BJ (cell line): ENCODE data around the gene PTRHD1. TPM values are rescaled to one million over a fixed set of nuclear protein-coding genes. Genes with fewer than 3 reads are reported as not detected.

Experiments
- CTCF ChIA-PET: fragments of 350-600 bp; formaldehyde crosslinking; extraction: SDS; loops from one replicate; lab custom pipeline; 2021; ENCODE audit warnings: antibody characterized with exemption, inconsistent platforms; lab: Yijun Ruan, JAX
- POLR2A ChIA-PET: fragments of 300-600 bp; sonication (Branson Sonifier 250); formaldehyde crosslinking; extraction: SDS; loops from one replicate; lab custom pipeline; 2021; ENCODE audit warnings: antibody characterized with exemption; lab: Charles Lee
- DNase-seq: peaks from one replicate; pipeline ENCODE4 v3.0.0-alpha.2; 2011; ENCODE audit warnings: low read depth
- H3K27me3 ChIP-seq: 2 replicates; pipeline ENCODE4 v1.6.0; 2011; ENCODE audit warnings: low read length; ENCODE audit not compliant: control insufficient read depth, insufficient read depth
- H3K36me3 ChIP-seq: 2 replicates; pipeline ENCODE4 v1.5.1; 2011; ENCODE audit warnings: low read length; ENCODE audit not compliant: control insufficient read depth, insufficient read depth
- H3K4me3 ChIP-seq: 2 replicates; pipeline ENCODE4 v1.5.1; 2011; ENCODE audit warnings: low read depth, mild to moderate bottlenecking, control low read depth, low read length
- CTCF ChIP-seq: IDR thresholded peaks from 2 replicates; pipeline ENCODE4 v1.5.1; 2011; ENCODE audit warnings: low read depth, mild to moderate bottlenecking, control low read depth, inconsistent platforms, low read length, moderate library complexity; ENCODE audit not compliant: insufficient read depth
- polyA plus RNA-seq: library from polyadenylated mRNA; depleted of rRNA; stranded (reverse); fragments of >200 nt; gene quantifications from 2 replicates; pipeline ENCODE4 v1.2.3, GENCODE V29; 2011

PTRHD1 gene
- polyA plus RNA-seq, 1 experiment: 44.5 TPM

DNA sequence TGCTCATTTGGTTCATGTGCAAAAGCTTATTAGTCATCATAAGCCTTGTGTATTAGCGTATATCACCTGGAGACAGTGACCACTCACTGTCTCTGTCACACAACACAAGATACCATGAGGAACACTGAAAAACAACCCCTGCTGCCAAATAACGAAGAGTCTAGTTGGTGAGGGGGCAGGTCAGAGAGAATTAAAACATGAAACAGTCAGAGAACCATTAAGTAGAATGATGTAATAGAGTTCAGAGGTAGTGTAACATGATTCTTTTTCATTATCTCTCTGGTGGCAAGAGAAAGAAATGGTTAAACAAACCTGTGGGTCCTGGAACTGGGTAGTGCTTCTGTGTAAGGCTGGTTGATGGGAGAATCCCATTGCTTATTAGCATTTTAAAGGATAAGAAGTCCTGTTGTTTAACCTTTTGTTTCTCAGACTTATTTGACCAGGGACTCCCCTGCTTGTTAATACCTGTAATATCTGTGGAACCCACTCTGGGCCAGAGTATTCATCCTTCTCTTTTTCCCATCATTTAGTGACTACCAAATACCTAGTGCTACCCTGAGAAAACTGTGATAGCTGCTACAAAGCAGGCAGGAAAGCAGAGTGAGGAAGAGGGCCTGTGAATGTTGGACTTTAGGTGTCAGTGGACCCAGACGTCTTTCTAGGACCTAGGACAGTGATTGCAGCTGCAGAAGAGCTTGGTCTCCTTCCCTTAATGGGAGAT is 38.0 kb downstream of the PTRHD1 start:
- Histone ChIP-seq H3K4me3 (no peak overlapping the region), H3K36me3 (0 out of 2 replicates have a peak, but pooled peaks cover 1% of the 10 kb centered on the region), H3K27me3 (no peaks in the 10 kb centered on the region)
- DNase-seq: no peak
- no peak for TF ChIP-seq CTCF
- CTCF ChIA-PET: interaction anchor here (0.9 to 1.2 kb wide), 2 partner anchors 9 to 13 kb away, joined by 3 read pairs; no protein-coding TSS in a partner anchor
- POLR2A ChIA-PET: no interaction called here

DNA sequence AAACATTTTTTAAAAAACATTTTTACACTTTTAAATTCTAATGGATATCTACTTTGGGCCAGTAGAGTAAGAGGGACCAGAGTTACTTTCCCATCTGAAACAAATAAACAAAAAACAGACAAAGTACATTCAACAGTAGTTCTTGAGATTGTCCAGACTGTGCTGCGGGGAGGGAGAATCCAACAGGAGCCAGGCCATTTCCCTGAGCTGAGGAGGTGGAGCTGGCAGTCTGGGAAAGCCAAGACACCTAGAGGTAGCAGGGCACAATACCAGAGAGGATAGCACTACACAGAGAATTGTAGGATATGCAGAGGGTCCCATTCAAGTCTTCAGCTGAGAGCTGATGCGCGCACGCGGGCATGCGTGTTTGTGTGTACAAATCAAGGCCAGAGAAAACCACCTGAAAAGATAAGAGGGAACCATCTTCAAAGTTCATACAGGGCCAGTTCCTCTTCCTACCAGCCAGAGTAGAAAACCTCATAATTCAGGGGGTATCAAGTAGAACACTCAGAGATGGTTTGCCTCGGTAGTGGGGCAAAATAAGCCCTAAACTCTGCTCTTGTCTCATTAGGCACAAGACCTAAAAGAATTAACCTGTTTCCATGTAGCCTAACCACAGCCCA is 44.0 kb downstream of the PTRHD1 start:
- CTCF ChIA-PET: no interaction called here
- POLR2A ChIA-PET: no interaction called here
- no peak for DNase-seq
- no peak overlapping the region for H3K4me3 ChIP-seq
- no peaks in the 10 kb centered on the region for H3K36me3 ChIP-seq
- no peaks in the 10 kb centered on the region for H3K27me3 ChIP-seq
- TF ChIP-seq CTCF: no peak

DNA sequence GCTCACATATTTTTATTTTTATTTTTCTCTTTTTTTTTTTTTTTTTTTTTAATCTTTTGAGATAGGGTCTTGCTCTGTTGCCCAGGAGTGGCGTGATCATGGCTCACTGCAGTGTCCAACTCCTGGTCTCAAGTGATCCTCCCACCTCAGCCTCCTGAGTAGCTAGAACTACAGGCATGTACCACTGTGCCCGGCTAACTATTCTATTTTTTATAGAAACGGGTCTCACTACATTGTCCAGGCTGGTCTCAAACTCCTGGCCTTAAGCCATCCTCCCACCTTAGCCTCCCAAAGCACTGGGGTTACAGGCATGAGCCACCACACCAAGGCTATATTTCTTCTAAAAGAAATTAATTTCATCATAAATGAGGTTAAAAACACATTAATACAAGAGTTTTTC is 45.9 kb downstream of the PTRHD1 start:
- Histone ChIP-seq H3K4me3 (no peak overlapping the region), H3K36me3 (no peaks in the 10 kb centered on the region), H3K27me3 (no peaks in the 10 kb centered on the region)
- DNase-seq: no peak
- ChIA-PET POLR2A (no interaction called here), CTCF (no interaction called here)
- TF ChIP-seq CTCF: no peak

- CTCF ChIA-PET: no interaction called here
Observed at GRCh38 chr2:24745825-24746224, 47.4 kb downstream of the PTRHD1 start.

More at GRCh38 chr2:24745825-24746224, 47.4 kb downstream of the PTRHD1 start:
- POLR2A ChIA-PET: no interaction called here
- Histone ChIP-seq H3K36me3 (no peaks in the 10 kb centered on the region), H3K4me3 (no peak overlapping the region), H3K27me3 (no peaks in the 10 kb centered on the region)
- no peak for DNase-seq
- TF ChIP-seq CTCF: no peak
